ENCODE measurements around the gene IFNGR1.
"Not testable (repeated sequence)": the region's sequence is repeated elsewhere in the genome, so short reads cannot be mapped to it uniquely, and the experiment has no call there.

Gene IFNGR1

GRCh38 chr6:137210903-137211302 lies 8.3 kb downstream of the IFNGR1 start:
- DNase-seq, result no peak

DNA sequence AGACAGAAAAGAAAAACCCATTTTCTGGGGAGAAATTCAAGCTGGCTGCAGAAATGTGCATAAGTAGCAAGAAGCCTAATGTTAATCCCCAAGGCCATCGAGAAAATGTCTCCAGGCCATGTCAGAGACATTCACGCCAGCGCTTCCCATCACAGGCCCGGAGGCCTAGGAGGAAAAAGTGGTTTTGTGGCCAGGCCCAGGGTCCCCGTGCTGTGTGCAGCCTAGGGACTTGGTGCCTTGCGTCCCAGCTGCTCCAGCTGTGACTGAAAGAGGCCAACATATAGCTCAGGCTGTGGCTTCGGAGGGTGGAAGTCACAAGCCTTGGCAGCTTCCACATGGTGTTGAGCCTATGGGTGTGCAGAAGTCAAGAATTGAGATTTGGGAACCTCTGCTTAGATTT lies 10.9 kb downstream of the IFNGR1 start:
- DNase-seq, result no peak

DNA sequence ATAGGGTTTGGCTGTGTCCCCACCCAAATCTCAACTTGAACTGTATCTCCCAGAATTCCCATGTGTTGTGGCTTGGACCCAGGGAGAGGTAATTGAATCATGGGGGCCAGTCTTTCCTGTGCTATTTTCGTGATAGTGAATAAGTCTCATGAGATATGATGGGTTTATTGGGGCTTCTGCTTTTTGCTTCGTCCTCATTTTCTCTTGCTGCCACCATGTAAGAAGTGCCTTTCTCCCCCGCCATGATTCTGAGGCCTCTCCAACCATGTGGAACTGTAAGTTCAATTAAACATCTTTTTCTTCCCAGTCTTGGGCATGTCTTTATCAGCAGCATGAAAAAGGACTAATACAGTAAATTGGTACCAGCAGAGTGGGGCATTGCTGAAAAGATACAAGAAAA lies 11.7 kb downstream of the IFNGR1 start:
- not testable (repeated sequence) for DNase-seq

- no peak for DNase-seq
Measured at GRCh38 chr6:137206577-137206976, 12.6 kb downstream of the IFNGR1 start.

DNA sequence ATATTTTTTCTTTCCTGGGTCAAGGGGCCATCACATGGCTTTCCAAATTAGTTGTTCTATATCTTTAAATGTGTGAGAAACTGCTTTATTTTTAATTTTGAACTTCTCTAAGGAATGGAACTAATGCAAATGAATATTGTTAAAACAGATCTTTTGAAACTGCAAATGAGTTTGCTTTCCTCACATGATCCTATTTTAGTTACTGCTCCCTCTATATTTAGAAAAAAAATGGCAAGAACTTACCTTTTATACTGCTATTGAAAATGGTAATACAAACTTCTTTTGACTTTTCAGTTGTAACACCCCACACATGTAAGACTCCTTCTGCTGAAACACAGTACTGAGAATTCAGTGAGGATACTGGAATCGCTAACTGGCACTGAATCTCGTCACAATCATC lies 15.9 kb downstream of the IFNGR1 start:
- no peak for DNase-seq

GRCh38 chr6:137202078-137202477 lies 17.1 kb downstream of the IFNGR1 start:
- DNase-seq, result no peak

GRCh38 chr6:137201006-137201405 lies 18.2 kb downstream of the IFNGR1 start:
- DNase-seq, result no peak

- DNase-seq, result no peak
Measured at GRCh38 chr6:137200288-137200687, 18.9 kb downstream of the IFNGR1 start.

GRCh38 chr6:137197684-137198645 lies 21.2 kb downstream of the IFNGR1 start:
- DNase-seq, result no peak

- DNase-seq, result no peak
Measured at GRCh38 chr6:137193256-137194070, 25.7 kb downstream of the IFNGR1 start.

- DNase-seq, result no peak
Measured at GRCh38 chr6:137192821-137193220, 26.4 kb downstream of the IFNGR1 start.

- no peak for DNase-seq
Measured at GRCh38 chr6:137191670-137192069, 27.5 kb downstream of the IFNGR1 start.

GRCh38 chr6:137191236-137191635 lies 27.9 kb downstream of the IFNGR1 start:
- DNase-seq, result no peak

DNA sequence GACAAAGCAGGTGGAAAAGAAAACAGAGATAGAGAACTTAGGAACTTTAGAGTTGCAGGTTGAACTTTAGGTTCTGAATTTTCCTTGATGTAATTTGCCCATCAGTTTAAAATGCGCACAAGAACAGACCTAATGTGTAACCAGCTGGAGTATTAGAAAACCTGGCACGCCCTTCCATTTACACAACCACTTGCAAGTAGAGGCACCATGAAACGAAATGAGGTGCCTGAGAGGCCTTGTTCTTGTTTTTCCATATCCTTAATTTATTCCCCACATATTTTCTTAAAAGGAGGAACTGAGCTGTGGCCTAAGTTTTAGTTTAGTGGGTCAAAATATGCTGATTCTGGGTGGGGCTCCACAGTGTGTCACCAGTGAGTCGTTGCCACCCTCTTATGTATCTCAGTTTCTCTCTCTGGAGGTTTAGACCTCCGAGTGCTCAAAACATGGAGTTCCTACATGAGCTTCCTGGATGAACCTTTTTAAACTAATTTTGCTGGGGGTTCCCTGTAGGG lies 28.5 kb downstream of the IFNGR1 start:
- no peak for DNase-seq

- no peak for DNase-seq
Measured at GRCh38 chr6:137188855-137189254, 30.3 kb downstream of the IFNGR1 start.

GRCh38 chr6:137185290-137185689 lies 33.9 kb downstream of the IFNGR1 start:
- DNase-seq, result no peak

GRCh38 chr6:137182654-137183073 lies 36.5 kb downstream of the IFNGR1 start:
- no peak for DNase-seq

- no peak for DNase-seq
Measured at GRCh38 chr6:137181891-137182653, 37.1 kb downstream of the IFNGR1 start.

- no peak for DNase-seq
Measured at GRCh38 chr6:137177611-137178010, 41.6 kb downstream of the IFNGR1 start.

DNA sequence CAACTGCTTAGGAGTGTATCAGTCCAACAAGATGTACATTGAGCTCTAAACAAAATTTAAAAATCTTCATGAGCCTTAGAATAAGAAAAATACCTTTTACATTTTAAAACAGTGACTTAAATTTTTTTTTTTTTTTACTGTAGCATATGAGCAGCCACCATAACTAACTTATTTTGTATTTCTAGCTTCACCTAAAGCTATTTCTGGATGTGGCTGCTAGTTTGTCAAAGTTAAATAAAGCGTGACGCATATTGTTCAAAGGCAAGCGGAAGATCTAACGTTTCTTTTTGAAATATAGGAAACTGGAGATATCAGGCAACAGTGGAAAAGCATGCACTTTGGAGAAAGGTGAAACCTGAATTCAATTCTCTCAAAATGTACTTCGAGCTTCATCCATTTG lies 42.5 kb downstream of the IFNGR1 start:
- DNase-seq, result no peak

- no peak for DNase-seq
Measured at GRCh38 chr6:137175868-137176245, 43.3 kb downstream of the IFNGR1 start.

GRCh38 chr6:137175157-137175867 lies 43.9 kb downstream of the IFNGR1 start:
- no peak for DNase-seq

Data from NCI-H1694 (cell line).